Pancreas (tissue), 10 donors: Measurements from ENCODE around the gene PLEKHA5. TPM values are rescaled to one million over a fixed set of nuclear protein-coding genes. Genes with fewer than 3 reads are reported as not detected.

ENCODE experiments used
- ATAC-seq, 4 donors: fragments of 200-7000 bp; cut with Tn5 transposase; one replicate each; pipeline versions ENCODE4 v1.8.0 to v1.9.1; 2020; ENCODE audit warnings: mild to moderate bottlenecking in 4 of 4, moderate library complexity in 4 of 4
- DNase-seq, 6 donors: peaks; one replicate each; pipeline ENCODE4 v3.0.0-alpha.2; 2020
- FAIRE-seq: peaks from 2 replicates; lab custom pipeline; 2012; peaks lifted over from hg19 to GRCh38; lab: Jason Lieb, UNC
- H3K27ac ChIP-seq, 4 donors: fragments of 200-600 bp; sonication (generic); 1 replicate in 3 of 4; 2 replicates in 1 of 4; pipeline versions ENCODE4 v1.5.0 to v1.8.0; 2020
- H3K27me3 ChIP-seq, 4 donors: fragments of 200-600 bp; one replicate each; pipeline ENCODE4 v1.8.0; 2021
- H3K36me3 ChIP-seq, 3 donors: fragments of 200-600 bp; sonication (generic) in 1 of 3; one replicate each; pipeline versions ENCODE4 v1.5.0 to v1.8.0; 2020 to 2021
- H3K4me1 ChIP-seq, 3 donors: fragments of 200-600 bp; one replicate each; pipeline ENCODE4 v1.8.0; 2021
- H3K4me3 ChIP-seq, 4 donors: fragments of 200-600 bp; sonication (generic) in 2 of 4; one replicate each; pipeline versions ENCODE4 v1.5.0 to v1.8.0; 2020 to 2021
- H3K9me3 ChIP-seq, 4 donors: fragments of 200-600 bp; one replicate each; pipeline ENCODE4 v1.8.0; 2021
- CTCF ChIP-seq, 4 donors: fragments of 200-600 bp; sonication (generic) in 3 of 4; IDR thresholded peaks; one replicate each; pipeline versions ENCODE4 v1.5.0 to v1.8.0; 2021; ENCODE audit warnings: antibody characterized with exemption in 4 of 4
- WGBS, 2 donors: extraction: QIAGEN DNeasy Blood & Tissue Kit; methylation state at CpG; one replicate each; pipeline ENCODE4 v1.1.7; 2013; 5-methylcytosine and 5-hydroxymethylcytosine counted together
- intact Hi-C, 3 donors: fragments of 100-400 bp; cut with DNase I; formaldehyde crosslinking; loops; one replicate each; pipeline versions ENCODE4 v1.11.1 to v1.14.2; 2022
- polyA plus RNA-seq, 2 donors: library from polyadenylated mRNA; stranded (reverse); fragments of 200-250 nt; gene quantifications; one replicate each; pipeline ENCODE4 v1.2.3, GENCODE V29; 2013
- total RNA-seq, 6 donors: library from RNA; stranded (reverse); fragmentation: NEBNext Ultra II Directional in 4 of 6; extraction: Animal tissue kit (Norgen Biotek cat#: 25700) in 4 of 6; gene quantifications; one replicate each; pipeline versions ENCODE4 v1.2.1 to v1.2.4, GENCODE V29; 2021 to 2023
- donor health status: healthy with polysubstance abuse.
- donor health status: DM: no; HTN: no; CAD: no; lungs with moderate emphysema.
- donor health status: DM: no; HTN: no; CAD: no.
- donor health status: control.
- donor health status: control.
- donor health status: Bipolar disorder and iron deficiency.
- donor health status: DM: yes; HTN: yes; CAD: no.
- donor health status: DM: no; HTN: no; CAD: no.
- donor health status: DM: no; HTN: no; CAD: no.
- donor health status: DM: yes; HTN: yes; CAD: no.

The PLEKHA5 gene
- total and polyA plus RNA-seq, 8 donors, result 10.3 to 26.4 (median 17.5) TPM

DNA sequence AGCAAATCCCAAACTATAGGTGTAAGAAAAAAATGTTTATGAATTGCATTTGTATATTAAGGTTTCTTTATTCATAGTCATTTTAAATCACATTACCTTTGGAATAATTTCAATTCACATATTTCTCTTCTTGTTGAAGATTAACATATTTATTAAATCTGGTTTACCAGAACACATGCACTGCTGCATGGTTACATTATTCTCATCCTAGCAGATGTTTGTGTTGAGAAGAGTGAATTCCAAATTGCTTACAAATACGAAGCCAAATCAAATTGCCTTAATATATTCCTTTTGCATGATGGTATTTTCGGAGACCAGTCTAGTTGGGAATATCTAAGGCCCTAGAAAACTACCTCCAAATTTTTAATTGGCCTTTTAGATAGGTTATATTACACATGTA, 130.6 kb downstream of the PLEKHA5 start:
- no peak for ATAC-seq
- TF ChIP-seq CTCF (IDR thresholded peaks at IDR 0.05), result no peak
- Histone ChIP-seq H3K36me3 (peaks cover 0 to 5% (median 0%) of the 10 kb centered on the region in 3 donors), H3K27ac (no peak overlapping the region), H3K4me1 (no peaks in the 10 kb centered on the region), H3K9me3 (no peaks in the 10 kb centered on the region), H3K27me3 (no peaks in the 10 kb centered on the region), H3K4me3 (no peak overlapping the region)
- 93 to 96% methylated on average over 2 of the region's 2 CpGs for WGBS, 2 donors
- intact Hi-C loops, result no loop called here
- FAIRE-seq, result no peak
- no peak for DNase-seq

DNA sequence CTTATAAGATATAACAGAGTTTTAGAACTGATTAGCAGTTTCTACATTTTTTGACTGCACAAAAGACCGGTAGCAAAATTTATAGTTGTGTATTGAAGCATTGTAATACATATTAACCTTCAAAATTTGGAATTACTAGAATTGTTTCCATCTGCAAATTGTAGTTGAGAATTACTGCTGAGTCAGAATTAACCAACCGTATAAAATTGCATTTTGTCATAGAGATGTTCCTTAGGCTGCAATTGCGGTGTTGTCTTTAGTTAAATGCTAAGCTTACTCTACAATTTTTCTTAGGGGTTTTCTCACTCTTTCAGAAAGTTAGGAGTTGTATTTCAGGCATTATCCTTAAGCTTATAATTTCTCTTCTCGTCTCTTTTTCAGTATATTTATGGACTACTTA, 132.2 kb downstream of the PLEKHA5 start:
- ATAC-seq, result no peak
- H3K4me1 ChIP-seq, result no peaks in the 10 kb centered on the region
- no peaks in the 10 kb centered on the region for H3K27me3 ChIP-seq
- H3K4me3 ChIP-seq, result no peak overlapping the region
- WGBS, 2 donors, result 96 to 97% methylated on average over 4 of the region's 4 CpGs
- no peak for TF ChIP-seq CTCF (IDR thresholded peaks at IDR 0.05)
- DNase-seq, result no peak
- no peak for FAIRE-seq
- H3K36me3 ChIP-seq, result peaks cover 0 to 5% (median 0%) of the 10 kb centered on the region in 3 donors
- H3K27ac ChIP-seq, result no peak overlapping the region
- intact Hi-C loops, result no loop called here
- H3K9me3 ChIP-seq, result no peaks in the 10 kb centered on the region

DNA sequence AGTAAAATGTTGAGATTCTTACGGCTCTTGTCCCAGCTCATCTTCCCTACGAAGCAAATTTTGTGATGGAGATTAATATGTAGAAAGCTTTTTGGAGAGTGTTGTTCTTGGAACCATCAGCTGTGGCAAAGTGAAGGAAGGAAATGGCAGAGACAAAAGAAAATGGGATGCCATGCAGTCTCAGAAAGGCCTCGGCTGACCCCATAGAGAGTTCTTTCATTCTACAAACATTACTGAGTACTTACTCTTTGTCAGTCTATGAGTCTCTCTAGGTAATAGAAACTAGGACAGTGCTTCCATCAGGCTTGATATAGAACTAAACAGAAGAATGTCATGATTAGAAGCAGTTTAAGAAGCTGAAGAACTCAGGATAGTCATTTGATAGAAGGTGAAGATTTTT, 134.1 kb downstream of the PLEKHA5 start:
- H3K36me3 ChIP-seq, result peaks cover 0 to 5% (median 0%) of the 10 kb centered on the region in 3 donors
- H3K27me3 ChIP-seq, result no peaks in the 10 kb centered on the region
- DNase-seq, result no peak
- TF ChIP-seq CTCF (IDR thresholded peaks at IDR 0.05), result no peak
- WGBS, 2 donors, result 91 to 95% methylated on average over 3 of the region's 3 CpGs
- intact Hi-C loops, result no loop called here
- no peak for ATAC-seq
- no peak for FAIRE-seq
- H3K27ac ChIP-seq, result no peak overlapping the region
- no peaks in the 10 kb centered on the region for H3K9me3 ChIP-seq
- no peaks in the 10 kb centered on the region for H3K4me1 ChIP-seq
- no peak overlapping the region for H3K4me3 ChIP-seq

DNA sequence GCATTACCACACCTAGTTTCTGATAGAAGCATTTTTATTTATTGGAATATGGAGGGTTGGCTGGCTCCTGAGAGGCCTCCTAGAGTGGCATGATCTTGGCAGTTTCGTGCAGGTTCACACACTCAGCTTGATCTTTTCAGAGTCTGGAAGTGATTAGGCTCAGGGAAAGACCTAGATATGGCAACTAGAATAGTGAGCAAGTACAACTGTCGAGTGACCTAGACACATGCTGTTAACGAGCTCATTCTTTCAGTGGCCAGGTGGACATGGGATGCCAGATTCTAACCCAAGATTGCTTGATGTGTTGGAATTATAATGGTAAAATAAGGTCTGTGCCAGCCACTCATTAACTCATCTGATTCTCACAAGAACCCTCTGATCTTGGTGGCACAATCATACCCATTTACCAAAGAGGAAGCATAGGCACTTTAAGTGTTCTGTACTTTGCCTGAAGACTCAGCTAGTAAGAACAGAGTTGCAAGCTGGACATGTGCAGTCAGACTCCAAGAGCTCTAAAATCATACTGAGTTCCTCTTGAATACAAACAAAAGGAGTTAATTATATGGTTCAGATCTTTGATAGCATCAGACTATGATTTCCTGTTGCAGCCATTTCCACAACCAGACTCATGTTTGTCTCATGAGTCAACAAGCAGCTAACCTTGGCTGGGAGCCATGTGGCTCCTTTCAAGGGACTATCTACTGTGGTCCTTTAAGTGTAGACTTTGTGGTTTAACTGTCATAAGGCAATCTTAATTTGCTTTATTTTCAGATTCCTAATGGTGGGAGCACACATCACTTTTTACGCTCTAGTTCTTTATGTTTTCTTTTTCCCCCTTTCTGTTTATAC, 144.2 kb downstream of the PLEKHA5 start:
- no peaks in the 10 kb centered on the region for H3K9me3 ChIP-seq
- peaks cover 0 to 7% (median 0%) of the 10 kb centered on the region in 3 donors for H3K36me3 ChIP-seq
- TF ChIP-seq CTCF (IDR thresholded peaks at IDR 0.05), result no peak
- ATAC-seq (peak; percentile 60 to 92 (median 84)), FAIRE-seq (no peak), DNase-seq (peak; percentile 24 to 69 (median 61))
- no peak overlapping the region for H3K27ac ChIP-seq
- H3K4me3 ChIP-seq, result no peak overlapping the region
- WGBS, 2 donors, result 91 to 94% methylated on average over 4 of the region's 4 CpGs
- intact Hi-C loops, result no loop called here
- H3K27me3 ChIP-seq, result no peaks in the 10 kb centered on the region
- peaks cover 0 to 6% (median 4%) of the 10 kb centered on the region in 3 donors for H3K4me1 ChIP-seq

GRCh38 chr12:19276767-19277166, 147.2 kb downstream of the PLEKHA5 start:
- DNase-seq (no peak), ATAC-seq (no peak), FAIRE-seq (no peak)
- Histone ChIP-seq H3K27me3 (no peaks in the 10 kb centered on the region), H3K9me3 (no peaks in the 10 kb centered on the region), H3K4me1 (peaks cover 0 to 6% (median 4%) of the 10 kb centered on the region in 3 donors), H3K36me3 (peaks cover 0 to 7% (median 0%) of the 10 kb centered on the region in 3 donors), H3K27ac (no peak overlapping the region), H3K4me3 (no peak overlapping the region)
- intact Hi-C loops, result no loop called here
- no peak for TF ChIP-seq CTCF (IDR thresholded peaks at IDR 0.05)
